H1 (cell line): ENCODE data around the gene WDR38. TPM values are rescaled to one million over a fixed set of nuclear protein-coding genes. Genes with fewer than 3 reads are reported as not detected.

ENCODE experiments used
- BCL11A ChIP-seq, 2 experiments: IDR thresholded peaks; one replicate each; pipeline ENCODE4 v1.6.1; 2011; ENCODE audit warnings: low read depth in 2 of 2, low read length in 2 of 2, mild to moderate bottlenecking in 2 of 2
- CEBPB ChIP-seq: IDR thresholded peaks from 2 replicates; pipeline ENCODE4 v1.6.1; 2012; ENCODE audit warnings: low read depth, low read length
- CHD2 ChIP-seq: IDR thresholded peaks from 2 replicates; pipeline ENCODE4 v1.6.1; 2012; ENCODE audit warnings: low read length, improper control_type of control experiment
- EZH2 ChIP-seq: fragments of 200-600 bp; sonication (generic); IDR thresholded peaks from 2 replicates; pipeline ENCODE4 v1.7.1; 2012; ENCODE audit warnings: low read depth, mild to moderate bottlenecking, moderate library complexity, low read length, inconsistent platforms; ENCODE audit not compliant: severe bottlenecking
- RXRA ChIP-seq: IDR thresholded peaks from 2 replicates; pipeline ENCODE4 v1.6.1; 2011; ENCODE audit warnings: low read depth, mild to moderate bottlenecking, low read length, moderate library complexity; ENCODE audit not compliant: insufficient read depth
- SIN3A ChIP-seq, 2 experiments: IDR thresholded peaks in 1 of 2; conservative IDR thresholded peaks in 1 of 2; 2 replicates each; pipeline ENCODE4 v1.6.1; 2011 to 2012; ENCODE audit warnings: low read length in 2 of 2, improper control_type of control experiment in 1 of 2, low read depth in 1 of 2, mild to moderate bottlenecking in 1 of 2
- SUZ12 ChIP-seq: fragments of 200-600 bp; sonication (generic); IDR thresholded peaks from 2 replicates; pipeline ENCODE4 v1.6.1; 2012; ENCODE audit warnings: mild to moderate bottlenecking, inconsistent platforms, low read length, moderate library complexity, mixed read lengths
- TEAD4 ChIP-seq: IDR thresholded peaks from 2 replicates; pipeline ENCODE4 v1.6.1; 2012; ENCODE audit warnings: low read depth, low read length, inconsistent platforms, mixed read lengths
- polyA plus RNA-seq, 7 experiments: library from polyadenylated mRNA; depleted of rRNA in 3 of 7; stranded (reverse) in 5 of 7; unstranded in 2 of 7; fragments of >200 nt in 5 of 7; fragments of 200-250 nt in 2 of 7; gene quantifications; 1 replicate in 5 of 7; 2 replicates in 1 of 7; 4 replicates in 1 of 7; pipeline versions ENCODE4 v1.2.1 to v1.2.3, GENCODE V29; 2011 to 2013; ENCODE audit warnings: missing spikeins in 2 of 7, mixed read lengths in 2 of 7
- total RNA-seq: library from RNA; stranded (reverse); fragmentation: NEBNext Ultra II Directional; extraction: Animal tissue kit (Norgen Biotek cat#: 25700); gene quantifications from 2 replicates; pipeline ENCODE4 v1.2.1, GENCODE V29; 2021

WDR38 gene
- total and polyA plus RNA-seq, 2 of the 8 experiments (the other 6 are each of a cell fraction or from before 2014, with no cell fraction given) = not detected

DNA sequence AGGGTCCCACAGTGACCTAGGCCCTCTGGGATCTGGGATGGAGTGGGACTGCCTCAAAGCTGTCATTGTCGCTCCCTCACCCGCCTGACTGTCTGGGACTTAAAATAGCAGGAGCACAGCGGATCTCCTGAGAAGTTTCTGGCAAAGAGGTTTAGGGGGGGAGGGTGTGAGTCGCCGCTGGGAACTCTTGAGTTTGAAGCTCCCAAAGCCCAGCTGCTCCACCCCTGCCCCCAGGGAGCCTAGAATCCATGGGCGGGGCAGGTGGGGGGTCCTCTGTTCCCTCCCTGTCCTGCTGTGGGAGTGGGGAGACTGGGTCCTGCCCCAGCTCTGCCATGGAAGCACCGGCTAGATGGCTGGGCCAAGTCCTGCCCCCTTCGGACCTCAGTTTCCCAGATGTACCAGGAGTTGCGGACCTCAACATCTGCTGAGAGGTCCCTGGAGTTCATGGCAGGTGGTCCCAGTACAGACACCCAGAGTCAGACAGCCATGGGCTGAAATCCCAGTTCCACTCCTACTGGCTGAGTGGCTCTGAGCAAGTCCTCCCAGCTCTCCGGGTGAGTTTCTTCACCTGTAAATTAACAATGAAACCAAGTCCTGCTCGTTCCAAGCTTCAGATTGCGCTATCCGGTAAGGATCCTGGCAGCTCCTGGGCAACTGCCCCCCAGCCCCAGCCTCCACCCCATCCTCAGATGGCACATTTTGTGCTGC lies 985 bp upstream of the WDR38 start (continued):
- no peak for TF ChIP-seq SIN3A (conservative IDR thresholded peaks at IDR 0.05 in 1 of 2, IDR thresholded peaks at IDR 0.05 in 1 of 2; ENCODE audit: low read depth in 1 of 2, low read length in 2 of 2)
- no peak for TF ChIP-seq BCL11A (IDR thresholded peaks at IDR 0.05; ENCODE audit: low read depth in 2 of 2, low read length in 2 of 2)
- TF ChIP-seq SUZ12 = no peak
- no peak for TF ChIP-seq RXRA
- TF ChIP-seq TEAD4 = no peak
- TF ChIP-seq CHD2 = no peak
- TF ChIP-seq EZH2 = no peak
- no peak for TF ChIP-seq CEBPB
